K562 (cell line): ENCODE data around the gene RELL2. TPM values are rescaled to one million over a fixed set of nuclear protein-coding genes. Genes with fewer than 3 reads are reported as not detected.

Experiments
- ATAC-seq: fragments of 200-7000 bp; cut with Tn5 transposase; 3 replicates; pipeline ENCODE4 v1.9.1; 2020; ENCODE audit warnings: moderate library complexity
- BruUV-seq: library from RNA; stranded (reverse); fragments of 400-500 nt; replicated peaks from 2 replicates; lab custom pipeline; 2021; lab: Mats Ljungman, UMichigan
- CTCF ChIA-PET: fragments of 300-600 bp; formaldehyde crosslinking; extraction: SDS; loops from one replicate; lab custom pipeline; 2021; ENCODE audit warnings: low intra/inter-chr PET ratio; lab: Yijun Ruan, JAX
- POLR2A ChIA-PET: fragments of 300-600, 350-650 bp; sonication (Branson Sonifier 250); formaldehyde crosslinking; extraction: SDS; loops from one replicate; lab custom pipeline; 2021; ENCODE audit warnings: antibody characterized with exemption, inconsistent platforms; lab: Yijun Ruan, JAX
- DNase-seq, 4 experiments: peaks; one replicate each; pipeline versions ENCODE4 v3.0.0 to v3.0.0-alpha.2; 2011 to 2018; ENCODE audit warnings: low spot score in 3 of 4, mixed read lengths in 3 of 4; ENCODE audit errors: extremely low read depth in 1 of 4
- FAIRE-seq: peaks from 2 replicates; lab custom pipeline; 2011; peaks lifted over from hg19 to GRCh38; lab: Jason Lieb, UNC
- H2AFZ ChIP-seq: 2 replicates; pipeline ENCODE4 v1.6.0; 2011; ENCODE audit warnings: low read depth, low read length, control low read depth, inconsistent platforms
- H3K27ac ChIP-seq: fragments of 200-600 bp; 3 replicates; pipeline ENCODE4 v1.8.0; 2011; ENCODE audit warnings: low read depth, mild to moderate bottlenecking, control low read depth, inconsistent platforms, low read length, moderate library complexity, mixed read lengths; ENCODE audit errors: extremely low read depth
- H3K27me3 ChIP-seq, 2 experiments: fragments of 300-600 bp in 1 of 2; 2 replicates in 1 of 2; 3 replicates in 1 of 2; pipeline versions ENCODE4 v1.6.0 to v1.8.0; 2011; ENCODE audit warnings: inconsistent platforms in 2 of 2, low read length in 2 of 2, mild to moderate bottlenecking in 1 of 2, mixed read lengths in 1 of 2, moderate library complexity in 1 of 2; ENCODE audit not compliant: control insufficient read depth in 2 of 2, insufficient read depth in 2 of 2
- H3K36me3 ChIP-seq: fragments of 300-600 bp; 3 replicates; pipeline ENCODE4 v1.8.0; 2011; ENCODE audit warnings: mild to moderate bottlenecking, low read length, inconsistent platforms; ENCODE audit not compliant: control insufficient read depth, insufficient read depth
- H3K4me1 ChIP-seq, 2 experiments: fragments of 200-600 bp in 1 of 2; replicated peaks in 1 of 2; 2 replicates in 1 of 2; 3 replicates in 1 of 2; pipeline versions ENCODE4 v1.5.1 to v1.8.0; 2011; ENCODE audit warnings: inconsistent platforms in 2 of 2, low read length in 2 of 2, mild to moderate bottlenecking in 1 of 2, mixed read lengths in 1 of 2, moderate library complexity in 1 of 2; ENCODE audit not compliant: control insufficient read depth in 2 of 2, insufficient read depth in 2 of 2
- H3K4me2 ChIP-seq: 2 replicates; pipeline ENCODE4 v1.6.1; 2011; ENCODE audit warnings: low read length, control low read depth, inconsistent platforms, mixed read lengths; ENCODE audit not compliant: insufficient read depth
- H3K4me3 ChIP-seq: fragments of 200-600 bp; sonication (generic), shearing (Covaris generic); 2 replicates; pipeline ENCODE4 v1.5.1; 2016; ENCODE audit warnings: control low read depth, inconsistent platforms
- H3K79me2 ChIP-seq: fragments of 200-600 bp; 3 replicates; pipeline ENCODE4 v1.8.0; 2011; ENCODE audit warnings: low read length, inconsistent platforms; ENCODE audit not compliant: control insufficient read depth, insufficient read depth
- H3K9ac ChIP-seq, 2 experiments: 2 replicates each; pipeline versions ENCODE4 v1.6.0 to v1.6.1; 2011; ENCODE audit warnings: low read depth in 2 of 2, low read length in 2 of 2, control low read depth in 1 of 2, inconsistent platforms in 1 of 2, mild to moderate bottlenecking in 1 of 2, mixed read lengths in 1 of 2; ENCODE audit not compliant: insufficient read depth in 1 of 2
- H3K9me1 ChIP-seq: one replicate; pipeline ENCODE4 v1.6.0; 2011; ENCODE audit warnings: inconsistent platforms, mild to moderate bottlenecking, low read length, moderate library complexity; ENCODE audit not compliant: control insufficient read depth, insufficient read depth
- H3K9me3 ChIP-seq: replicated peaks from 2 replicates; pipeline ENCODE4 v1.5.1; 2011; ENCODE audit warnings: low read depth, low read length, inconsistent platforms; ENCODE audit not compliant: control insufficient read depth, insufficient read depth
- H4K20me1 ChIP-seq: replicated peaks from 2 replicates; pipeline ENCODE4 v1.6.1; 2011; ENCODE audit warnings: low read length, inconsistent platforms, mixed read lengths; ENCODE audit not compliant: control insufficient read depth, insufficient read depth
- BACH1 ChIP-seq: fragments of 200-800 bp; sonication (Bioruptor generic); IDR thresholded peaks from 2 replicates; pipeline ENCODE4 v1.6.1; 2016; ENCODE audit warnings: missing genetic modification characterization, missing compliant biosample characterization
- CSDE1 ChIP-seq, 2 experiments: fragments of 450-650 bp; IDR thresholded peaks; 2 replicates each; pipeline ENCODE4 v1.6.1; 2016; ENCODE audit warnings: mild to moderate bottlenecking in 1 of 2
- ETS2 ChIP-seq: IDR thresholded peaks from 2 replicates; pipeline ENCODE4 v1.6.1; 2016; ENCODE audit warnings: borderline replicate concordance, missing genetic modification characterization, mild to moderate bottlenecking, moderate library complexity, missing compliant biosample characterization; ENCODE audit not compliant: poor library complexity, severe bottlenecking
- GABPB1 ChIP-seq: sonication (generic); formaldehyde crosslinking; IDR thresholded peaks from 2 replicates; pipeline ENCODE4 v1.8.0; 2022; ENCODE audit warnings: mild to moderate bottlenecking, missing genetic modification reagents
- KLF16 ChIP-seq: IDR thresholded peaks from 2 replicates; pipeline ENCODE4 v1.6.1; 2016; ENCODE audit warnings: antibody characterized with exemption
- MCM7 ChIP-seq, 2 experiments: fragments of 450-650 bp; IDR thresholded peaks; 2 replicates each; pipeline ENCODE4 v1.6.1; 2016 to 2018
- MTA1 ChIP-seq: fragments of 450-650 bp; IDR thresholded peaks from 2 replicates; pipeline ENCODE4 v1.6.1; 2017; ENCODE audit warnings: borderline replicate concordance
- NBN ChIP-seq: fragments of 450-650 bp; IDR thresholded peaks from 2 replicates; pipeline ENCODE4 v1.6.1; 2016; ENCODE audit warnings: low read depth, mild to moderate bottlenecking
- NFIC ChIP-seq: fragments of 450-650 bp; IDR thresholded peaks from 2 replicates; pipeline ENCODE4 v1.6.1; 2017; ENCODE audit warnings: mild to moderate bottlenecking, inconsistent platforms
- NR2C1 ChIP-seq, 2 experiments: fragments of 450-650 bp; IDR thresholded peaks; 2 replicates each; pipeline ENCODE4 v1.6.1; 2017; ENCODE audit warnings: mild to moderate bottlenecking in 2 of 2, antibody characterized with exemption in 1 of 2, inconsistent platforms in 1 of 2, missing compliant biosample characterization in 1 of 2, missing genetic modification characterization in 1 of 2
- PHF20 ChIP-seq: fragments of 450-650 bp; IDR thresholded peaks from 2 replicates; pipeline ENCODE4 v1.6.1; 2018; ENCODE audit not compliant: partially characterized antibody
- POLR3A ChIP-seq: IDR thresholded peaks from 2 replicates; pipeline ENCODE4 v1.6.1; 2011; ENCODE audit warnings: borderline replicate concordance, mild to moderate bottlenecking, moderate library complexity; ENCODE audit not compliant: insufficient read length, insufficient read depth; ENCODE audit errors: extremely low read depth
- PYGO2 ChIP-seq: fragments of 450-650 bp; IDR thresholded peaks from 2 replicates; pipeline ENCODE4 v1.6.1; 2016; ENCODE audit warnings: mild to moderate bottlenecking, missing genetic modification characterization, moderate library complexity, missing compliant biosample characterization
- SETDB1 ChIP-seq: IDR thresholded peaks from one replicate; pipeline ENCODE4 v1.6.1; 2012; ENCODE audit warnings: low read length, control low read depth, inconsistent platforms
- SMAD2 ChIP-seq: fragments of 150-350 bp; IDR thresholded peaks from 2 replicates; pipeline ENCODE4 v1.6.1; 2014; ENCODE audit warnings: low read depth, mild to moderate bottlenecking, low read length
- SREBF2 ChIP-seq: sonication (generic); formaldehyde crosslinking; IDR thresholded peaks from 2 replicates; pipeline ENCODE4 v1.4.0; 2020; ENCODE audit warnings: mild to moderate bottlenecking, missing genetic modification reagents
- ZC3H11A ChIP-seq: IDR thresholded peaks from 2 replicates; pipeline ENCODE4 v1.6.1; 2012; ENCODE audit warnings: low read depth, low read length, improper control_type of control experiment
- ZNF347 ChIP-seq: fragments of 450-650 bp; formaldehyde crosslinking; IDR thresholded peaks from 2 replicates; pipeline ENCODE4 v1.4.0; 2020; ENCODE audit warnings: low read depth, mild to moderate bottlenecking, moderate library complexity
- ZNF586 ChIP-seq: fragments of 450-650 bp; formaldehyde crosslinking; conservative IDR thresholded peaks from 2 replicates; pipeline ENCODE4 v1.4.0; 2020; ENCODE audit warnings: mild to moderate bottlenecking, moderate library complexity
- WGBS: fragments of 100-300 bp; shearing (Covaris generic); methylation state at CpG from one replicate; pipeline ENCODE4 v1.1.6; 2016; ENCODE audit warnings: low coverage, mixed read lengths; ENCODE audit not compliant: insufficient coverage; ENCODE audit errors: missing lambda C conversion rate; 5-methylcytosine and 5-hydroxymethylcytosine counted together
- in situ Hi-C: fragments of 300-500 bp; cut with MboI; formaldehyde crosslinking; loops from 4 replicates; pipeline ENCODE4 v1.15.0; 2018; ENCODE audit warnings: inconsistent platforms, mixed read lengths
- intact Hi-C: fragments of 100-400 bp; cut with micrococcal nuclease; formaldehyde crosslinking; loops from 2 replicates; pipeline ENCODE4 v1.14.2; 2022
- polyA plus RNA-seq, 8 experiments: library from polyadenylated mRNA; depleted of rRNA in 4 of 8; stranded (reverse) in 5 of 8; unstranded in 3 of 8; fragments of >200 nt; fragmentation: Nextera tagmentation in 2 of 8; fragmentation: Illumina TruSeq in 1 of 8; extraction: Ambion mirVana in 2 of 8; extraction: Trizol in 1 of 8; gene quantifications; 2 replicates each; pipeline versions ENCODE4 v1.2.1 to v1.2.3, GENCODE V29; 2011 to 2014; ENCODE audit warnings: inconsistent platforms in 1 of 8, missing spikeins in 1 of 8
- total RNA-seq, 7 experiments: library from RNA; depleted of rRNA in 6 of 7; stranded (reverse); fragments of >200 nt in 6 of 7; fragmentation: Illumina TruSeq in 2 of 7; extraction: Trizol in 2 of 7; gene quantifications; 2 replicates each; pipeline versions ENCODE4 v1.2.1 to v1.2.3, GENCODE V29; 2011 to 2021; ENCODE audit warnings: low replicate concordance in 1 of 7
- TF ChIP-seq, protein P1 (sequence below), 2 experiments: fragments of 450-650 bp in 1 of 2; sonication (generic) in 1 of 2; formaldehyde crosslinking in 1 of 2; IDR thresholded peaks in 1 of 2; conservative IDR thresholded peaks in 1 of 2; 2 replicates each; pipeline versions ENCODE4 v1.6.1 to v1.8.1; 2016 to 2023; ENCODE audit warnings: mild to moderate bottlenecking in 2 of 2, moderate library complexity in 2 of 2, inconsistent platforms in 1 of 2, missing genetic modification reagents in 1 of 2
- TF ChIP-seq, protein P2 (sequence below): fragments of 450-650 bp; formaldehyde crosslinking; IDR thresholded peaks from 2 replicates; pipeline ENCODE4 v1.4.0; 2020; ENCODE audit warnings: mild to moderate bottlenecking, moderate library complexity

Gene RELL2
- total and polyA plus RNA-seq, 9 of the 15 experiments (the other 6 are each of a cell fraction or from before 2014, with no cell fraction given) = 0.06 to 36.0 (median 14.3) TPM

DNA sequence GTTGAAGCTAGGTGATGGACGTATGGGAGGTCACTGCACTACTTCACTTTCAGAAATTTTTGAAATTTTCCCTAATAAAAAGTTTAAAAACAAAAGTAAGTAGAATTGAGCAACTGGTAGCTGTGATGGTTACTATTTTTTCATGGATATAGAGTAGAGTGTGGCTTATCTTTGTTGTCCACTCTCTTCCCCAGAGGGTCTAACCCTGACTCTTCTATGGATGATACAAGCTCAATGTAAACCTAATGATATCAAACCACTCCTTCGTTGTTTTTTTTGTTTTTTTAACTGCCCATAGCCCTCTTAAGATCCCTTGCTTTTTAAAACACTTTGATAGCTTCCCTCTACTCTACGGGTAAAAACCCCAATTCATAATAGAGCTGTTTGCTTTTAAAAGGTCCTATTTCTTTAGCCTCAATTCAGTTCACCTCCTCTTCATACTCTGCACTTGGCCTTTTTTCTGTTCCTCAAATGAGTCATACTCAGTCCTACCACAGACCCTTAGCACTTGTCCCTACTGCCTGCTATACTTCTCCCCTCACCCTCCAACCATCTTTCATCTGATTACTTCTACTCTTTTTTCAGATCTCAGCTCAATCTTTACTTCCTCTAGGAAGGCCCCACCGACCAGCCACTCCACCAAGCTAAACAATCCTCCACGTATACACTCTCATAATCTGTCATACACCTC lies 2.8 kb upstream of the RELL2 start:
- Histone ChIP-seq H3K4me1 (peaks cover 33 to 42% of the 10 kb centered on the region in 2 experiments), H3K36me3 (peaks cover 66% of the 10 kb centered on the region), H3K27me3 (no peaks in the 10 kb centered on the region), H3K4me2 (peak overlapping the region; percentile 100), H3K4me3 (no peak overlapping the region), H2AFZ (no peak overlapping the region), H3K79me2 (peaks cover 90% of the 10 kb centered on the region), H3K27ac (peak overlapping the region; percentile 56), H3K9me1 (peaks cover 5% of the 10 kb centered on the region), H3K9me3 (no peaks in the 10 kb centered on the region), H4K20me1 (peaks cover 8% of the 10 kb centered on the region; the same call in 1 of the 2 replicates), H3K9ac (peak overlapping the region in 1 of 2 experiments; percentile 88; a peak in 1 of 4 replicates)
- intact Hi-C loops = loop anchor here (2.0 kb wide), 1 partner anchor 15 kb away; the partner anchor contains the start of gene DIAPH1
- in situ Hi-C loops = no loop called here
- ChIA-PET CTCF (no interaction called here), POLR2A (interaction anchor here (0.6 to 1.9 kb wide), 10 partner anchors 9 to 1485 kb away, joined by 3 to 9 read pairs (median 4); partner anchors contain the start of gene DIAPH1)
- BruUV-seq = no TSS peak
- 18% methylated on average over 5 of the region's 5 CpGs for WGBS
- DNase-seq = peak in 3 of 4 experiments; percentile 26 to 52 (median 50)
- peak; percentile 70 for FAIRE-seq
- ATAC-seq = peak; percentile 4; the same call in 1 of the 3 replicates
- TF ChIP-seq, protein P1, sequence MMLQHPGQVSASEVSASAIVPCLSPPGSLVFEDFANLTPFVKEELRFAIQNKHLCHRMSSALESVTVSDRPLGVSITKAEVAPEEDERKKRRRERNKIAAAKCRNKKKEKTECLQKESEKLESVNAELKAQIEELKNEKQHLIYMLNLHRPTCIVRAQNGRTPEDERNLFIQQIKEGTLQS (IDR thresholded peaks at IDR 0.05) = peak; percentile 80
- TF ChIP-seq, protein P1 (CRISPR knock-in tag; conservative IDR thresholded peaks at IDR 0.05) = no peak
- no peak; the same call in 1 of the 2 replicates for TF ChIP-seq MTA1
- TF ChIP-seq KLF16 = no peak
- no peak; the same call in 1 of the 2 replicates for TF ChIP-seq NFIC
- no peak for TF ChIP-seq MCM7 (IDR thresholded peaks at IDR 0.05)
- no peak for TF ChIP-seq ETS2 (tag)
- TF ChIP-seq ZNF347 = no peak
- TF ChIP-seq NR2C1 (IDR thresholded peaks at IDR 0.05) = no peak
- TF ChIP-seq NR2C1 (tag; IDR thresholded peaks at IDR 0.05) = no peak
- peak; percentile 30; the same call in 1 of the 2 replicates for TF ChIP-seq NBN
- TF ChIP-seq PYGO2 (tag) = no peak
- no peak for TF ChIP-seq PHF20
- TF ChIP-seq CSDE1 (IDR thresholded peaks at IDR 0.05) = no peak
- no peak for TF ChIP-seq GABPB1 (CRISPR knock-in tag)
- no peak for TF ChIP-seq BACH1 (tag)
- TF ChIP-seq SMAD2 = no peak
- TF ChIP-seq, protein P2, sequence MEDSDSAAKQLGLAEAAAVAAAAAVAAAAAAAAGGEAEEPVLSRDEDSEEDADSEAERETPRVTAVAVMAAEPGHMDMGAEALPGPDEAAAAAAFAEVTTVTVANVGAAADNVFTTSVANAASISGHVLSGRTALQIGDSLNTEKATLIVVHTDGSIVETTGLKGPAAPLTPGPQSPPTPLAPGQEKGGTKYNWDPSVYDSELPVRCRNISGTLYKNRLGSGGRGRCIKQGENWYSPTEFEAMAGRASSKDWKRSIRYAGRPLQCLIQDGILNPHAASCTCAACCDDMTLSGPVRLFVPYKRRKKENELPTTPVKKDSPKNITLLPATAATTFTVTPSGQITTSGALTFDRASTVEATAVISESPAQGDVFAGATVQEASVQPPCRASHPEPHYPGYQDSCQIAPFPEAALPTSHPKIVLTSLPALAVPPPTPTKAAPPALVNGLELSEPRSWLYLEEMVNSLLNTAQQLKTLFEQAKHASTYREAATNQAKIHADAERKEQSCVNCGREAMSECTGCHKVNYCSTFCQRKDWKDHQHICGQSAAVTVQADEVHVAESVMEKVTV (CRISPR knock-in tag) = no peak
- no peak for TF ChIP-seq ZC3H11A
- no peak for TF ChIP-seq SETDB1
- TF ChIP-seq ZNF586 = no peak
- no peak for TF ChIP-seq POLR3A
- no peak for TF ChIP-seq SREBF2 (CRISPR knock-in tag)
